HepG2 (cell line): ENCODE data around the gene ARHGEF37. TPM values are rescaled to one million over a fixed set of nuclear protein-coding genes. Genes with fewer than 3 reads are reported as not detected.

Source experiments
- ATAC-seq: fragments of 200-7000 bp; cut with Tn5 transposase; 3 replicates; pipeline ENCODE4 v1.9.1; 2020; ENCODE audit warnings: mild to moderate bottlenecking, moderate library complexity
- BruUV-seq: library from RNA; stranded (reverse); fragments of 400-500 nt; replicated peaks from 2 replicates; lab custom pipeline; 2021; lab: Mats Ljungman, UMichigan
- CTCF ChIA-PET: fragments of 300-600 bp; formaldehyde crosslinking; extraction: SDS; loops from one replicate; lab custom pipeline; 2021; ENCODE audit warnings: low total read pairs, inconsistent platforms, low intra/inter-chr PET ratio; lab: Yijun Ruan, JAX
- POLR2A ChIA-PET: fragments of 350-600 bp; sonication (Branson Sonifier 250); formaldehyde crosslinking; loops from one replicate; lab custom pipeline; 2020; ENCODE audit warnings: antibody characterized with exemption, inconsistent platforms; lab: Yijun Ruan, JAX
- DNase-seq: peaks from one replicate; pipeline ENCODE4 v3.0.0-alpha.2; 2015; ENCODE audit warnings: low spot score
- FAIRE-seq: peaks from 3 replicates; lab custom pipeline; 2011; peaks lifted over from hg19 to GRCh38; lab: Jason Lieb, UNC
- H2AFZ ChIP-seq: one replicate; pipeline ENCODE4 v1.6.1; 2011; ENCODE audit warnings: low read length, inconsistent platforms
- H3K27ac ChIP-seq: fragments of 300-600 bp; 3 replicates; pipeline ENCODE4 v1.8.0; 2011; ENCODE audit warnings: mixed run types, mild to moderate bottlenecking, mixed read lengths, low read length, inconsistent platforms; ENCODE audit not compliant: insufficient read depth; ENCODE audit errors: extremely low read length
- H3K27me3 ChIP-seq, 2 experiments: fragments of 200-600 bp in 1 of 2; 2 replicates in 1 of 2; 3 replicates in 1 of 2; pipeline versions ENCODE4 v1.6.0 to v1.8.0; 2011; ENCODE audit warnings: low read length in 2 of 2, mild to moderate bottlenecking in 2 of 2, moderate library complexity in 2 of 2, inconsistent platforms in 1 of 2; ENCODE audit not compliant: insufficient read depth in 2 of 2, control insufficient read depth in 1 of 2
- H3K36me3 ChIP-seq, 2 experiments: fragments of 200-600 bp in 1 of 2; replicated peaks in 1 of 2; 2 replicates in 1 of 2; 3 replicates in 1 of 2; pipeline versions ENCODE4 v1.5.1 to v1.8.0; 2011; ENCODE audit warnings: low read length in 2 of 2, inconsistent platforms in 1 of 2; ENCODE audit not compliant: insufficient read depth in 2 of 2, control insufficient read depth in 1 of 2
- H3K4me1 ChIP-seq: 2 replicates; pipeline ENCODE4 v1.5.1; 2012; ENCODE audit warnings: low read length, inconsistent platforms; ENCODE audit not compliant: insufficient read depth
- H3K4me2 ChIP-seq: 2 replicates; pipeline ENCODE4 v1.6.0; 2011; ENCODE audit warnings: low read depth, low read length, inconsistent platforms
- H3K4me3 ChIP-seq, 3 experiments: fragments of 200-600 bp in 1 of 3; sonication (generic), shearing (Covaris generic) in 1 of 3; replicated peaks in 1 of 3; 2 replicates each; pipeline ENCODE4 v1.5.1; 2011 to 2016; ENCODE audit warnings: low read length in 3 of 3, inconsistent platforms in 2 of 3, low read depth in 2 of 3, mild to moderate bottlenecking in 2 of 3, control low read depth in 1 of 3, mixed read lengths in 1 of 3; ENCODE audit not compliant: insufficient read depth in 1 of 3
- H3K79me2 ChIP-seq: one replicate; pipeline ENCODE4 v1.6.1; 2011; ENCODE audit warnings: low read length, inconsistent platforms; ENCODE audit not compliant: insufficient read depth
- H3K9ac ChIP-seq: 2 replicates; pipeline ENCODE4 v1.6.0; 2011; ENCODE audit warnings: mild to moderate bottlenecking, low read depth, low read length, inconsistent platforms; ENCODE audit not compliant: insufficient read depth
- H3K9me3 ChIP-seq: 2 replicates; pipeline ENCODE4 v1.5.1; 2012; ENCODE audit warnings: mild to moderate bottlenecking, low read length
- H4K20me1 ChIP-seq: 2 replicates; pipeline ENCODE4 v1.6.0; 2011; ENCODE audit warnings: inconsistent platforms, mild to moderate bottlenecking, low read length, moderate library complexity; ENCODE audit not compliant: insufficient read depth
- BRCA1 ChIP-seq: sonication (generic); formaldehyde crosslinking; IDR thresholded peaks from 2 replicates; pipeline ENCODE4 v1.4.0; 2020; ENCODE audit warnings: missing genetic modification reagents
- E2F2 ChIP-seq: sonication (generic); formaldehyde crosslinking; IDR thresholded peaks from 2 replicates; pipeline ENCODE4 v1.4.0; 2020; ENCODE audit warnings: missing genetic modification reagents, borderline replicate concordance
- LCORL ChIP-seq, 2 experiments: fragments of 450-650 bp in 1 of 2; sonication (generic) in 1 of 2; formaldehyde crosslinking in 1 of 2; IDR thresholded peaks; 2 replicates each; pipeline versions ENCODE4 v1.5.0 to v1.6.1; 2017 to 2020; ENCODE audit warnings: antibody characterized with exemption in 1 of 2, missing genetic modification reagents in 1 of 2
- MYNN ChIP-seq: sonication (generic); formaldehyde crosslinking; IDR thresholded peaks from 2 replicates; pipeline ENCODE4 v1.4.0; 2020; ENCODE audit warnings: mild to moderate bottlenecking, low read depth, missing genetic modification reagents
- RNF2 ChIP-seq: fragments of 450-650 bp; conservative IDR thresholded peaks from 2 replicates; pipeline ENCODE4 v1.6.1; 2016; ENCODE audit warnings: low read depth
- SETDB1 ChIP-seq: sonication (generic); formaldehyde crosslinking; IDR thresholded peaks from 2 replicates; pipeline ENCODE4 v1.5.1; 2020; ENCODE audit warnings: missing genetic modification reagents, mild to moderate bottlenecking, borderline replicate concordance
- ZBTB7A ChIP-seq: sonication (generic); formaldehyde crosslinking; IDR thresholded peaks from 2 replicates; pipeline ENCODE4 v1.8.0; 2022; ENCODE audit warnings: mild to moderate bottlenecking, missing genetic modification reagents
- ZHX2 ChIP-seq, 2 experiments: sonication (generic) in 1 of 2; formaldehyde crosslinking in 1 of 2; IDR thresholded peaks; 2 replicates each; pipeline versions ENCODE4 v1.6.1 to v1.9.0; 2014 to 2022; ENCODE audit warnings: antibody characterized with exemption in 1 of 2, borderline replicate concordance in 1 of 2, inconsistent platforms in 1 of 2, low read depth in 1 of 2, missing genetic modification reagents in 1 of 2
- ZNF547 ChIP-seq: sonication (generic); formaldehyde crosslinking; IDR thresholded peaks from 2 replicates; pipeline ENCODE4 v1.5.1; 2020; ENCODE audit warnings: mild to moderate bottlenecking, missing genetic modification reagents
- ZNF761 ChIP-seq: sonication (generic); formaldehyde crosslinking; conservative IDR thresholded peaks from 2 replicates; pipeline ENCODE4 v1.4.0; 2020; ENCODE audit warnings: mild to moderate bottlenecking, missing genetic modification reagents
- WGBS: methylation state at CpG from one replicate; pipeline ENCODE4 v1.1.6; 2017; ENCODE audit warnings: low lambda C conversion rate; 5-methylcytosine and 5-hydroxymethylcytosine counted together
- in situ Hi-C: cut with HindIII; loops from 2 replicates; pipeline ENCODE4 v1.10.0; 2017; ENCODE audit warnings: low pct_unique_long_range_greater_than_20kb; ENCODE audit not compliant: extremely low pct_ligation_motif_present
- intact Hi-C: fragments of 100-400 bp; cut with micrococcal nuclease; formaldehyde crosslinking; loops from one replicate; pipeline ENCODE4 v1.10.0; 2022; ENCODE audit not compliant: unreplicated experiment
- polyA plus RNA-seq, 8 experiments: library from polyadenylated mRNA; depleted of rRNA in 3 of 8; stranded (reverse) in 7 of 8; unstranded in 1 of 8; fragments of >200 nt; fragmentation: Illumina TruSeq in 4 of 8; extraction: Trizol in 4 of 8; gene quantifications; 2 replicates each; pipeline versions ENCODE4 v1.2.1 to v1.2.3, GENCODE V29; 2011 to 2016; ENCODE audit warnings: low read depth in 4 of 8, missing spikeins in 1 of 8, mixed read lengths in 1 of 8; ENCODE audit not compliant: insufficient read depth in 1 of 8
- total RNA-seq, 5 experiments: library from RNA; depleted of rRNA; stranded (reverse); fragments of >200 nt; fragmentation: Illumina TruSeq; extraction: Trizol; gene quantifications; 2 replicates each; pipeline ENCODE4 v1.2.3, GENCODE V29; 2016; ENCODE audit warnings: low read depth in 1 of 5

The ARHGEF37 gene
- total and polyA plus RNA-seq, 2 of the 13 experiments (the other 11 are each of a cell fraction or from before 2014, with no cell fraction given) = 0.18 to 0.27 TPM

- no TSS peak for BruUV-seq
- Histone ChIP-seq H3K9me3 (peaks cover 8% of the 10 kb centered on the region), H3K4me1 (no peaks in the 10 kb centered on the region), H3K4me3 (no peak overlapping the region), H3K27ac (no peak overlapping the region), H3K79me2 (no peaks in the 10 kb centered on the region), H4K20me1 (no peaks in the 10 kb centered on the region), H3K36me3 (no peaks in the 10 kb centered on the region), H3K4me2 (no peak overlapping the region), H3K27me3 (no peaks in the 10 kb centered on the region), H3K9ac (no peak overlapping the region), H2AFZ (no peak overlapping the region)
- ATAC-seq = no peak
- ChIA-PET CTCF (no interaction called here), POLR2A (no interaction called here)
- intact Hi-C loops (loop anchor here (5.0 kb wide), 1 partner anchor 102 kb away; no protein-coding TSS in a partner anchor), in situ Hi-C loops (no loop called here)
- DNase-seq = no peak
- WGBS = 44% methylated on average over 11 of the region's 11 CpGs
- no peak for FAIRE-seq
- no peak for TF ChIP-seq RNF2
- no peak for TF ChIP-seq ZBTB7A (CRISPR knock-in tag)
- TF ChIP-seq ZNF547 (CRISPR knock-in tag) = no peak
- no peak for TF ChIP-seq ZHX2 (IDR thresholded peaks at IDR 0.05; ENCODE audit: low read depth)
- TF ChIP-seq ZHX2 (CRISPR knock-in tag; IDR thresholded peaks at IDR 0.05; ENCODE audit: borderline replicate concordance) = no peak
- TF ChIP-seq ZNF761 = no peak
- TF ChIP-seq E2F2 (CRISPR knock-in tag) = no peak
- TF ChIP-seq MYNN (CRISPR knock-in tag) = no peak
- TF ChIP-seq SETDB1 (CRISPR knock-in tag) = no peak
- TF ChIP-seq LCORL (IDR thresholded peaks at IDR 0.05) = no peak
- no peak for TF ChIP-seq LCORL (CRISPR knock-in tag; IDR thresholded peaks at IDR 0.05)
- TF ChIP-seq BRCA1 (CRISPR knock-in tag) = no peak
Observed at GRCh38 chr5:149664666-149665415, 83.5 kb downstream of the ARHGEF37 start.
